IMR-90 (cell line): ENCODE data around the gene OR10G2. TPM values are rescaled to one million over a fixed set of nuclear protein-coding genes. Genes with fewer than 3 reads are reported as not detected.

Experiments
- ATAC-seq: fragments of 200-7000 bp; cut with Tn5 transposase; 2 replicates; pipeline ENCODE4 v1.9.1; 2020; ENCODE audit warnings: low read depth, mild to moderate bottlenecking, moderate library complexity
- BruUV-seq: library from RNA; stranded (reverse); fragments of 400-500 nt; replicated peaks from 2 replicates; lab custom pipeline; 2021; lab: Mats Ljungman, UMichigan
- CTCF ChIA-PET: fragments of 300-600 bp; formaldehyde crosslinking; extraction: SDS; loops from one replicate; lab custom pipeline; 2021; ENCODE audit warnings: antibody characterized with exemption; lab: Yijun Ruan, JAX
- POLR2A ChIA-PET: fragments of 300-600 bp; sonication (Branson Sonifier 250); formaldehyde crosslinking; loops from one replicate; lab custom pipeline; 2022; ENCODE audit warnings: antibody characterized with exemption; ENCODE audit not compliant: unreplicated experiment; lab: Charles Lee
- DNase-seq: peaks from one replicate; pipeline ENCODE4 v3.0.0; 2013
- H2AFZ ChIP-seq: replicated peaks from 2 replicates; pipeline ENCODE3; 2013; ENCODE audit warnings: low read length, mild to moderate bottlenecking; ENCODE audit not compliant: poor library complexity
- H2AK5ac ChIP-seq: 2 replicates; pipeline ENCODE4 v1.6.1; 2013; ENCODE audit warnings: low read depth, low read length, inconsistent platforms
- H2AK9ac ChIP-seq: replicated peaks from 2 replicates; pipeline ENCODE3; 2013; ENCODE audit warnings: mild to moderate bottlenecking, low read depth, low read length, moderate library complexity; ENCODE audit not compliant: poor library complexity
- H2BK120ac ChIP-seq: 2 replicates; pipeline ENCODE4 v1.6.1; 2013; ENCODE audit warnings: low read depth, low read length, inconsistent platforms
- H2BK15ac ChIP-seq: 3 replicates; pipeline ENCODE4 v1.6.1; 2013; ENCODE audit warnings: low read depth, low read length, inconsistent platforms
- H2BK20ac ChIP-seq: 2 replicates; pipeline ENCODE4 v1.6.1; 2013; ENCODE audit warnings: low read depth, mild to moderate bottlenecking, inconsistent platforms, low read length, moderate library complexity
- H2BK5ac ChIP-seq: 2 replicates; pipeline ENCODE4 v1.6.1; 2013; ENCODE audit warnings: mild to moderate bottlenecking, low read depth, low read length, inconsistent platforms; ENCODE audit not compliant: poor library complexity, severe bottlenecking
- H3K14ac ChIP-seq: replicated peaks from 2 replicates; pipeline ENCODE4 v1.6.1; 2013; ENCODE audit warnings: low read depth, low read length, inconsistent platforms
- H3K18ac ChIP-seq: 2 replicates; pipeline ENCODE4 v1.6.1; 2013; ENCODE audit warnings: low read depth, low read length, control low read depth
- H3K23ac ChIP-seq: 2 replicates; pipeline ENCODE4 v1.6.1; 2013; ENCODE audit warnings: low read depth, low read length, inconsistent platforms
- H3K27ac ChIP-seq: 2 replicates; pipeline ENCODE4 v1.5.1; 2013; ENCODE audit warnings: mild to moderate bottlenecking, control low read depth, low read length; ENCODE audit not compliant: insufficient read depth
- H3K27me3 ChIP-seq: 2 replicates; pipeline ENCODE4 v1.6.1; 2013; ENCODE audit warnings: low read length; ENCODE audit not compliant: control insufficient read depth, insufficient read depth
- H3K36me3 ChIP-seq: 2 replicates; pipeline ENCODE4 v1.6.1; 2013; ENCODE audit warnings: low read length, mixed read lengths; ENCODE audit not compliant: control insufficient read depth, insufficient read depth
- H3K4ac ChIP-seq: 2 replicates; pipeline ENCODE4 v1.6.1; 2013; ENCODE audit warnings: low read depth, low read length, inconsistent platforms
- H3K4me1 ChIP-seq: 2 replicates; pipeline ENCODE4 v1.6.1; 2013; ENCODE audit warnings: low read length, mixed read lengths; ENCODE audit not compliant: control insufficient read depth, insufficient read depth
- H3K4me2 ChIP-seq: 2 replicates; pipeline ENCODE4 v1.6.1; 2013; ENCODE audit warnings: low read depth, mild to moderate bottlenecking, control low read depth, low read length, moderate library complexity
- H3K4me3 ChIP-seq: 2 replicates; pipeline ENCODE4 v1.5.1; 2013; ENCODE audit warnings: low read depth, mild to moderate bottlenecking, control low read depth, low read length, moderate library complexity; ENCODE audit not compliant: insufficient read depth
- H3K56ac ChIP-seq: 2 replicates; pipeline ENCODE4 v1.6.1; 2013; ENCODE audit warnings: low read length, inconsistent platforms; ENCODE audit not compliant: insufficient read depth; ENCODE audit errors: extremely low read depth
- H3K79me1 ChIP-seq, 2 experiments: 2 replicates each; pipeline ENCODE4 v1.6.1; 2013; ENCODE audit warnings: low read length in 2 of 2, inconsistent platforms in 1 of 2, low read depth in 1 of 2
- H3K9ac ChIP-seq: 2 replicates; pipeline ENCODE4 v1.6.1; 2013; ENCODE audit warnings: low read depth, low read length, control low read depth
- H3K9me1 ChIP-seq: 2 replicates; pipeline ENCODE4 v1.6.1; 2013; ENCODE audit warnings: low read length, inconsistent platforms; ENCODE audit not compliant: insufficient read depth
- H3K9me3 ChIP-seq: 2 replicates; pipeline ENCODE4 v1.6.1; 2013; ENCODE audit warnings: low read length; ENCODE audit not compliant: control insufficient read depth, insufficient read depth
- H4K20me1 ChIP-seq: 2 replicates; pipeline ENCODE4 v1.6.1; 2013; ENCODE audit warnings: low read length, inconsistent platforms; ENCODE audit not compliant: insufficient read depth
- H4K5ac ChIP-seq: 2 replicates; pipeline ENCODE4 v1.6.1; 2013; ENCODE audit warnings: mild to moderate bottlenecking, low read depth, low read length, control low read depth
- H4K8ac ChIP-seq, 2 experiments: 2 replicates each; pipeline ENCODE4 v1.6.1; 2013; ENCODE audit warnings: low read depth in 2 of 2, low read length in 2 of 2, control low read depth in 1 of 2, inconsistent platforms in 1 of 2
- H4K91ac ChIP-seq: 2 replicates; pipeline ENCODE4 v1.6.1; 2013; ENCODE audit warnings: low read depth, low read length, inconsistent platforms; ENCODE audit not compliant: insufficient read depth
- BHLHE40 ChIP-seq: fragments of 150-350 bp; IDR thresholded peaks from 2 replicates; pipeline ENCODE4 v1.6.1; 2016; ENCODE audit warnings: mild to moderate bottlenecking, low read depth, low read length
- CEBPB ChIP-seq: IDR thresholded peaks from 2 replicates; pipeline ENCODE4 v1.6.1; 2012; ENCODE audit warnings: low read depth, low read length, improper control_type of control experiment
- CHD1 ChIP-seq: IDR thresholded peaks from 2 replicates; pipeline ENCODE4 v1.6.1; 2012; ENCODE audit warnings: low read depth, low read length, improper control_type of control experiment
- FOS ChIP-seq: fragments of 150-350 bp; IDR thresholded peaks from 2 replicates; pipeline ENCODE4 v1.6.1; 2016; ENCODE audit warnings: low read depth, low read length
- MAFK ChIP-seq: IDR thresholded peaks from 2 replicates; pipeline ENCODE4 v1.6.1; 2012; ENCODE audit warnings: low read depth, low read length, improper control_type of control experiment
- MAZ ChIP-seq: IDR thresholded peaks from 2 replicates; pipeline ENCODE4 v1.6.1; 2012; ENCODE audit warnings: low read depth, mild to moderate bottlenecking, low read length, improper control_type of control experiment, moderate library complexity, borderline replicate concordance
- MXI1 ChIP-seq: IDR thresholded peaks from 2 replicates; pipeline ENCODE4 v1.6.1; 2012; ENCODE audit warnings: low read depth, mild to moderate bottlenecking, low read length, moderate library complexity, borderline replicate concordance
- NFE2L2 ChIP-seq: fragments of 150-350 bp; IDR thresholded peaks from 2 replicates; pipeline ENCODE4 v1.6.1; 2016; ENCODE audit warnings: low read depth, mild to moderate bottlenecking, low read length
- POLR2A ChIP-seq: IDR thresholded peaks from 2 replicates; pipeline ENCODE4 v1.6.1; 2012; ENCODE audit warnings: mild to moderate bottlenecking, low read depth, low read length
- RAD21 ChIP-seq: IDR thresholded peaks from 2 replicates; pipeline ENCODE4 v1.6.1; 2012; ENCODE audit warnings: low read length, improper control_type of control experiment
- RCOR1 ChIP-seq: IDR thresholded peaks from 2 replicates; pipeline ENCODE4 v1.6.1; 2012; ENCODE audit warnings: mild to moderate bottlenecking, low read length, improper control_type of control experiment; ENCODE audit not compliant: insufficient replicate concordance
- RFX5 ChIP-seq: IDR thresholded peaks from 2 replicates; pipeline ENCODE4 v1.8.0; 2012; ENCODE audit warnings: low read depth, mild to moderate bottlenecking, low read length, moderate library complexity
- SMC3 ChIP-seq: fragments of 150-350 bp; IDR thresholded peaks from 2 replicates; pipeline ENCODE4 v1.6.1; 2016; ENCODE audit warnings: low read depth, mild to moderate bottlenecking, antibody characterized with exemption, low read length, moderate library complexity
- WGBS, 2 experiments: methylation state at CpG; one replicate each; pipeline versions ENCODE4 v1.1.5 to v1.1.7; 2013; ENCODE audit warnings: missing lambda C conversion rate in 2 of 2; ENCODE audit not compliant: insufficient read length in 1 of 2; ENCODE audit errors: extremely low coverage in 2 of 2; 5-methylcytosine and 5-hydroxymethylcytosine counted together
- dilution Hi-C: fragments of 300-500 bp; cut with HindIII; formaldehyde crosslinking; loops from one replicate; pipeline ENCODE4 v1.14.3; 2018; ENCODE audit warnings: low sequenced_read_pairs; ENCODE audit not compliant: unreplicated experiment
- in situ Hi-C: fragments of 300-500 bp; cut with MboI; formaldehyde crosslinking; loops from 3 replicates; pipeline ENCODE4 v1.14.3; 2019; ENCODE audit warnings: low sequenced_read_pairs, inconsistent platforms, mixed read lengths
- intact Hi-C: fragments of 100-400 bp; cut with micrococcal nuclease; formaldehyde crosslinking; loops from 2 replicates; pipeline ENCODE4 v1.10.0; 2022
- polyA plus RNA-seq, 3 experiments: library from polyadenylated mRNA; depleted of rRNA; stranded (reverse); fragments of >200 nt; gene quantifications; 2 replicates each; pipeline ENCODE4 v1.2.3, GENCODE V29; 2012; ENCODE audit warnings: low replicate concordance in 1 of 3
- total RNA-seq: library from RNA; depleted of rRNA; stranded (reverse); fragments of >200 nt; gene quantifications from 2 replicates; pipeline ENCODE4 v1.2.3, GENCODE V29; 2012
- TF ChIP-seq, protein P1 (sequence below): fragments of 150-350 bp; IDR thresholded peaks from 2 replicates; pipeline ENCODE4 v1.6.1; 2017; ENCODE audit warnings: mild to moderate bottlenecking, antibody characterized with exemption, low read length, low read depth
- TF ChIP-seq, protein P2 (sequence below): conservative IDR thresholded peaks from 2 replicates; pipeline ENCODE4 v1.5.1; 2012; ENCODE audit warnings: mild to moderate bottlenecking, low read depth, low read length, improper control_type of control experiment
- TF ChIP-seq, protein P3 (sequence below): fragments of 150-350 bp; IDR thresholded peaks from 2 replicates; pipeline ENCODE4 v1.6.1; 2016; ENCODE audit warnings: low read depth, mild to moderate bottlenecking, low read length, moderate library complexity, borderline replicate concordance

OR10G2 gene
- total and polyA plus RNA-seq, 2 of the 4 experiments (the other 2 are of a cell fraction): not detected

DNA sequence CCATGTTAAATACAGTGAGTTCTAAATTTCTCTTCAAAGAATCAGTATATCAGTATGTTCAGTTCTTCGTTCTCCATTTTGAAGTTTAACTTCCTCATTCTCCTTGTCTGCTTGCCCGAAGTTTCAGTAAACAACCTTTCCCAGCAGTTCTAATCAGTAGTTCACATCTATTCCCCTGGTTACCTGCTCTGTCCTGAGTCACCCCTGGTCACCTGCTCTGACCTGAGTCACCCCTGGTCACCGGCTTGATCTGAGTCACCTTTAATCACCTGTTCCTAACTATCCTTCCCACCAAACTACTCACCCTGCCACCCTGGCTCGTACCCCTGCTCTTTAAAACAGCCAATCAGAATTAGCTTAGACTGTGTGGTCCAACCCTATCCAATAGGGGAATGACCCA, 45.4 kb downstream of the OR10G2 start:
- Histone ChIP-seq H3K4me2 (no peak overlapping the region), H3K14ac (no peak overlapping the region), H3K9ac (no peak overlapping the region), H3K27me3 (no peaks in the 10 kb centered on the region), H2AK5ac (no peak overlapping the region), H3K18ac (no peak overlapping the region), H4K20me1 (no peaks in the 10 kb centered on the region), H3K27ac (no peak overlapping the region), H3K9me3 (no peaks in the 10 kb centered on the region; the same call in 1 of the 2 replicates), H2BK20ac (no peak overlapping the region), H3K4me3 (no peak overlapping the region), H3K4me1 (no peaks in the 10 kb centered on the region), H2BK120ac (no peak overlapping the region), H2AK9ac (no peak overlapping the region), H4K5ac (no peak overlapping the region), H3K9me1 (no peaks in the 10 kb centered on the region), H2BK15ac (no peak overlapping the region), H3K36me3 (no peaks in the 10 kb centered on the region), H2BK5ac (no peak overlapping the region), H3K56ac (no peak overlapping the region), H3K79me1 (no peaks in the 10 kb centered on the region), H3K4ac (no peak overlapping the region), H2AFZ (no peak overlapping the region), H4K8ac (no peak overlapping the region), H4K91ac (no peak overlapping the region), H3K23ac (no peak overlapping the region)
- DNase-seq: no peak
- no TSS peak for BruUV-seq
- dilution Hi-C loops (no loop called here), in situ Hi-C loops (no loop called here), intact Hi-C loops (no loop called here)
- no peak for ATAC-seq
- no peak for TF ChIP-seq CHD1
- TF ChIP-seq MAFK: no peak
- no peak for TF ChIP-seq CEBPB
- TF ChIP-seq MXI1: no peak
- no peak for TF ChIP-seq SMC3
- no peak for TF ChIP-seq FOS
- TF ChIP-seq BHLHE40: no peak
- no peak for TF ChIP-seq RAD21
- TF ChIP-seq, protein P1, sequence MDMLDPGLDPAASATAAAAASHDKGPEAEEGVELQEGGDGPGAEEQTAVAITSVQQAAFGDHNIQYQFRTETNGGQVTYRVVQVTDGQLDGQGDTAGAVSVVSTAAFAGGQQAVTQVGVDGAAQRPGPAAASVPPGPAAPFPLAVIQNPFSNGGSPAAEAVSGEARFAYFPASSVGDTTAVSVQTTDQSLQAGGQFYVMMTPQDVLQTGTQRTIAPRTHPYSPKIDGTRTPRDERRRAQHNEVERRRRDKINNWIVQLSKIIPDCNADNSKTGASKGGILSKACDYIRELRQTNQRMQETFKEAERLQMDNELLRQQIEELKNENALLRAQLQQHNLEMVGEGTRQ: no peak
- TF ChIP-seq RCOR1: no peak
- no peak for TF ChIP-seq MAZ
- TF ChIP-seq, protein P2, sequence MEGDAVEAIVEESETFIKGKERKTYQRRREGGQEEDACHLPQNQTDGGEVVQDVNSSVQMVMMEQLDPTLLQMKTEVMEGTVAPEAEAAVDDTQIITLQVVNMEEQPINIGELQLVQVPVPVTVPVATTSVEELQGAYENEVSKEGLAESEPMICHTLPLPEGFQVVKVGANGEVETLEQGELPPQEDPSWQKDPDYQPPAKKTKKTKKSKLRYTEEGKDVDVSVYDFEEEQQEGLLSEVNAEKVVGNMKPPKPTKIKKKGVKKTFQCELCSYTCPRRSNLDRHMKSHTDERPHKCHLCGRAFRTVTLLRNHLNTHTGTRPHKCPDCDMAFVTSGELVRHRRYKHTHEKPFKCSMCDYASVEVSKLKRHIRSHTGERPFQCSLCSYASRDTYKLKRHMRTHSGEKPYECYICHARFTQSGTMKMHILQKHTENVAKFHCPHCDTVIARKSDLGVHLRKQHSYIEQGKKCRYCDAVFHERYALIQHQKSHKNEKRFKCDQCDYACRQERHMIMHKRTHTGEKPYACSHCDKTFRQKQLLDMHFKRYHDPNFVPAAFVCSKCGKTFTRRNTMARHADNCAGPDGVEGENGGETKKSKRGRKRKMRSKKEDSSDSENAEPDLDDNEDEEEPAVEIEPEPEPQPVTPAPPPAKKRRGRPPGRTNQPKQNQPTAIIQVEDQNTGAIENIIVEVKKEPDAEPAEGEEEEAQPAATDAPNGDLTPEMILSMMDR: no peak
- no peak for TF ChIP-seq RFX5
- TF ChIP-seq POLR2A: no peak
- no peak for TF ChIP-seq NFE2L2
- TF ChIP-seq, protein P3, sequence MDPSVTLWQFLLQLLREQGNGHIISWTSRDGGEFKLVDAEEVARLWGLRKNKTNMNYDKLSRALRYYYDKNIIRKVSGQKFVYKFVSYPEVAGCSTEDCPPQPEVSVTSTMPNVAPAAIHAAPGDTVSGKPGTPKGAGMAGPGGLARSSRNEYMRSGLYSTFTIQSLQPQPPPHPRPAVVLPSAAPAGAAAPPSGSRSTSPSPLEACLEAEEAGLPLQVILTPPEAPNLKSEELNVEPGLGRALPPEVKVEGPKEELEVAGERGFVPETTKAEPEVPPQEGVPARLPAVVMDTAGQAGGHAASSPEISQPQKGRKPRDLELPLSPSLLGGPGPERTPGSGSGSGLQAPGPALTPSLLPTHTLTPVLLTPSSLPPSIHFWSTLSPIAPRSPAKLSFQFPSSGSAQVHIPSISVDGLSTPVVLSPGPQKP: no peak
- POLR2A ChIA-PET: no interaction called here
- CTCF ChIA-PET: no interaction called here
- WGBS, 2 experiments: 60% methylated on average over 1 of the region's 4 CpGs; no CpG with 5 or more reads in 1 of the 2 experiments
